Colon (tissue), 2 donors: Measurements from ENCODE around the gene VAV2.

Experiments
- FAIRE-seq: peaks from 2 replicates; lab custom pipeline; 2012; peaks lifted over from hg19 to GRCh38; lab: Jason Lieb, UNC
- donor health status: control.
- donor health status: control.

The VAV2 gene

DNA sequence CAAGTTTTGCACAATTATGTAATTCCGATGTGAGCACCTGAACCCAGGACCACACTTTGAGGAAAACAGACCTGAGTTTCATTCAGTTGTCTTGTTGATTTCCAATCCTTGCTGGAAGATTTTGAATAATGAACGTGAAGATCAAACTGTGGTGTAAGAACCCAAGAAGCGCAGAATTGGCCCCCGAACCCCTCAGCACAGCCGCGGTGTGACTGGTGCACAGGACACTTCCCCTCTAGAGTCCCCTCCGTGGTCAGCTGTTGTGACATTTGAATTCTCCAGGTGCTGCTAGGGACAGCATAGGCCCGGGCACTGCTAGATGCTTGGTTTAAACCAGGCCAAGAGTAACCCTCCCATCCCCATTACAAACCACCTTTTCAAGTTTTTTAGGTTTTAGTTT, 34.9 kb upstream of the VAV2 start:
- no peak for FAIRE-seq

DNA sequence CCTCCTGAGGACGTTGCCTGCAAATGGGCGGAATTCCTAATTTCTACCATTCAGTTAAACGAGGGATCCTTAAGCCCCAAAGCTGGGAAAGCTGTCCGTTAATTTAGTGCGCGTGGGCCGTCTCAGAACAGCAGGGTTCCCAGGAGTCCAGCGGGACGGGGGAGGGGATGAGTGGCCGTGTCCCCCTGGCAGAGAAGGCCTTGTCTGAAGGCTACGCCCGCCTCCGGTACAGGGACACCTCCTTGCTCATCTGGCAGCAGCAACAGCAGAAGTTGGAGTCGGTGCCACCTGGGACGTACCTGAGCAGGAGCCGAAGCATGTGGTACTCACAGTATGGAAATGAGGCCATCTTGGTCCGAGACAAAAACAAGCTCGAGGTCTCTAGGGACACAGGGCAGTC, 34.5 kb upstream of the VAV2 start:
- no peak for FAIRE-seq

DNA sequence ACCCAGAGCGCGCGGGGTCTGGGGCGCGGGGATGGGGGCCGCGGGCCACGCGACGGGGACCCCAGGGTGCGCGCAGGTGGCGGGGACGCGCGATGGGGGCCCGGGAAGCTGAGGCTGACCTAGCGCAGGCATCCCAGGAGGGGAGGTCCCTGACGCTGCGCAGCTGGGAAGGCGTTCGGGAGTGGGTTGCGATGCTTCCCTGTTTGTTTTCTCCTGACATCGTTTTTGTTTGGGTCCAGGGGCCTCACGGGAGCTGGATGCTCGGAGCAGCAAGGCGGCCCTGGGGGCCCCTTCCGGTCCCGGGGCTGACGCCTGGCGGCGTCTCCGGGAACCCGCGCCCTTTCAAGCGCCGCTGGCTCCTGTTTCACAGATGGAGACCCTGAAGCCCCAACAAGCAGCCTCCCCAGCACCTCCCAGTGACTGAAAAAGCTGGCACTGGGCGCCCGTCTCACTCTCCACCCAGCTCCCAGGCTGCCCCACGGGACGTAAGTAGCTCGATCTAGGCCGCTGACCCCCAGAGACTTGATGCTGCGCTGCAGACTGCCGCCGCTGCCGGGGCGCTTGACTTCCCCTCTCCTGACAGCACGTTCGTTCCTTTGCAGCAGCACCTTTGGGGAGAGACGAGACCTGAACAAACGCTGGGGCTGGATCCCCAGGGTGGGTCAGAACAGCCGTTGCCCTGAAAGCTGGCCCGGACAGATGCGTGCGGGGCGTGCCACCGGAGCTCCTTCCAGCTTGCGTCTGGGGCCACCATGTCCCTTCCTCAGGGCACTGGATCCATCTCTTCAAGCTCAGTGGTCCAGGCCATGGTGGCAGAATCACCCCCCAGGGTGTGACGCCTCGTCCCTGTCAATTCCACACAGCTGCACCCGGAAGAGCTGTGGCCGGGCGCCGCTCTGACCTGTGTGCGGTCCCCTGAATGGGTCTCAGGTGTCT, 33.8 kb upstream of the VAV2 start:
- no peak for FAIRE-seq

DNA sequence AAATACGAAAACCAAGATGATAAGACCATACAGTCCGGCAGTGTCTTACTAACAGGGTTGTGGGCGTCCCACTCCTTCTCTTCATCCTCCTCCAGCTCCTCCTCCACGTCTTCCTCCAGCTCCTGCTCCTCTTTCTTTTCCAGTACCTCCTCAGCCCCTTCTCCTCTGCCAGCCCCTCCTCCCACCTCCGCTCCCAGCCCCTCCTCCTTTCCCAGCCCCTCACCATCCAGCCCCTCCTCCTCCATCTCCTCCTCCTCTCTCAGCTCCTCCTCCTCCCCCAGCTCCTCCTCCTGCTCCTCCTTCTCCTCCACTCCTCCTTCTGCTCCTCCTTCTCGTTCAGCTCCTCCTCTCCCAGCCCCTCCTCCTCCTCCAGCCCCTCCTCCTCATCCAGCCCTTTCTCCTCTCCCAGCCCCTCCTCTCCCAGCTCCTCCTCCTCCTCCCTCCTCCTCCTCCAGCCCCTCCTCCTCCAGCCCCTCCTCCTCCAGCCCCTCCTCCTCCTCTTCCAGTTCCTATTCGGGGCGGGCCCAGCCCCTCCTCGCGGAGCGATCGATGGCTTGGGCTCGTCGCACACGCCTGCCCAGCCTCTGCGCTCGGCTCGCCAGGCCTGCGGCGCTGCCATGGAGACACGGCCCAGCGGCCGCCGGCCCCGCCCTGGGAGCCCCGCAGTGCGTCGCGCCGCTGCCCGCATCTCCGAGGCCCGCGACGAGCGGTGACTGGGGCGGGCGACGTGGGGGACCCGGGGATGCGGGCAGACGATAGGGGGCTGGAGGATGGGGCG, 32.9 kb upstream of the VAV2 start, which contains the start of gene BRD3OS:
BRD3OS (plus strand) TSS at position 654 of the 778 bp plus-strand sequence. CDS start 1,267 bp downstream, outside the sequence.
- FAIRE-seq = no peak

DNA sequence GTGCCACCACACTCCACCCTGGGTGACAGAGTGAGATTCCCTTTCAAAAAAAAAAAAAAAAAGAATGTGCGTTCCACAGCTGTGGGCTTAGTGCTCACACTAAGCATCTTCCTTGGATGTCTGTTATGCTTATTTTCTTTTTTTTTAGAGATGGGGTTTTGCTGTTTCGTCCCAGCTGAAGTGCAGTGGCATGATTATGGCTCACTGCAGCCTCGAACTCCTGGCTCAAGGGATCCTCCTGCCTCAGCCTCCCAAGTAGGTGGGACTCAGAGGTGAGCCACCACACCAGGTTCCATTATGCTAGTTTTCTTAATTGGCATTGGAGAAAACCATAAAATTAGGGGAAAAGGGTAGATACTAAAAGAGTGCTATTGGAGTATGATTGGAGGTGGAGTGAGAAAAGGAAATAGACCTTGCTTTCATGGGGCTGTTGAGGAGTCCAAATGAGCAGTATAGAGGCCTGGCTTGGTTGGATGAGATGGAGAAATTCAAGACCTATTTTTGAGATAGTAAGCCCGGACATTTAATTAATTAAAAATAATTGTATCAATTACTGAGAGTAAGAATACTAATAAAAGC, 32.2 kb upstream of the VAV2 start:
- FAIRE-seq = no peak

DNA sequence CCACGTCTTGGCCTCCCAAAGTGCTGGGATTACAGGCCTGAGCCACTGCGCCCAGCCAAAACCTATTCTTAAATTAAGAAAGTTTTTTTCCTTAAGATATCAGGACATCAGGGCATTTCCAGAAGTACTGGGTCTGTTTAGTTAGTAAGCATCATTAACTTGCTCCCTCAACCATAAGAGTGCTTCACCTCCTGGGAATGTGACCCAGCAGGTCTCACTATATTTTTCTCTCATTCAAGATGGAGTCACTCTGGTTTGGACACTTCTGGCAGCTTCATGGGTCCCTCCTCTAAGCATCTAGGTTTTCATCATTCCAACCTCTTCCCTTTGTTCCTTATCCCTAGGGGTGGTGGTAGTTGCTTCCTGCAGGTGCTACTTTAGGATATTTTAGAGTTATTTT, 22.8 kb upstream of the VAV2 start:
- FAIRE-seq = no peak

DNA sequence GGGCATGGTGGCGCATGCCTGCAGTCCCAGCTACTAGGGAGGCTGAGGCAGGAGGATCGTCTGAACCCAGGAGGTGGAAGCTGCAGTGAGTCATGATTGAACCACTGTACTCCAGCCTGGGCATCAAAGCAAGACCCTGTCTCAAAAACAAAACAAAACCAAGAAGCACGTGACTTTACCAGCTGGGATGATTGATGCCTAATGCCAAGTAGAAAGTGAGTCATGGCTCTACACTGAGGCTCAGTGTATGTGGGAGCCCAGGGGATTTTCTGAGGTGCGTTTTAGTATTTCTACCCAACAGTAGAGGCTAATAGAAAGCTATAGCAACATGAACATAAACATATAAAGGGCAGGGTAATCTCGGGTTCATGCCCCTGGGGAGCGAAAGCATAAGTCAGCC, 19.3 kb upstream of the VAV2 start:
- no peak for FAIRE-seq

DNA sequence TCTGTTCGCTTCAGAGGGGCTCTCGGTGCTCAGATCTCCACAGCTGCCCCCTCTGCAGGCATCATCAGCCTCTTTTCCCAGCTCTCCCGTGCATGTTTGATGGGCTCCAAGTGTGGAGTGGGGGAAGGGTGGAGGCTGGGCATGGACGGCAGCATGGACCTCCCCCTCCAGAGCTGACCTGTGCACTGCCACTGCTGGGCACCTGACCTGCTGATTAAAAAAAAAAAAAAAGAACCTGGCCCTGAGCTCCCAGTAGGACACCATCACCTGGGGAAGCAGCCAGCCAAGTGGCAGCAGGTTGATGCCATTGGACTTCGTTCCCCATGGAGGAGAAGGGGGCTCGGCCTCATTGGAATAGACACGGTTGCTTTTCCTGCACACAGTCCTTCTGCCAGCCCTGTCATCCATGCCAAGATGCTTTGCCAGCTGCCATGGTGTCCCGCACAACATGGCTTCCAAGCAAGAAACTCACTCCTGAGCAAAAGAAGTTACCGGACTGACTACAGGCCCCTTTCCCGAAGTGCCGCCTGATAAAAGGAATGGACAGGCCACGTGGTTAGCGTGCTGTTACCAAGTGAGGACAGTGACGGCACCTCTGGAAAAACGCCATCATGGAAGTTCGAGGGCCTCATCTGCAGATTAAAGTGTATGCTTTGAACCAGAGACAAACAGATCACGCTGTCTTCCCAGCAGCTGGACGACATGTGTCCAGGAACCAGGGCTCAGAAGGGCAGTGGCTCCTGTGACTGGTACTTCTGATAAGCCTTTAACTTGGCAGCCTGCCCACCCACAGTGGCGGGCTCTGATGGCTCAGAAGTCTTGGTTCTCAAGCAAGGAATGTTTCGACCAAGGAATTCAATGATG, 18.4 kb upstream of the VAV2 start:
- FAIRE-seq = no peak

DNA sequence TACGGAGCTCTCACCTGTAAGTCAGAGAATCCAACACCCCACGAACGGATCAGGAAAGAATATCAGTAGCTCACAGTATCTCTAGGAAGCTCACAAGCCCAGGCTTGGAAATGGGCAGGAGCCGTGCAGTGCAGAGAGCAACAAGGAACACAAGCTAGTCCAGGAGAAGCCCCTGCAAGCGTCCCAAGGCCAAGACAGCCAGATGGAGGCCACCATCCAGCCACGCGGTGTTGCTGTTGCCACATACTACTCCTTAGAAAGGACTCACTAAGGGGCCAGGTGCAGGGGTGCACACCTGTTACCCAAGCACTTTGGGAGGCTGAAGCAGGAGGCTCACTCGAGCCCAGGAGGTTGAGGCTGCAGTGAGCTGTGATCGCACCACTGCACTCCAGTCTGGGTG, 15.4 kb upstream of the VAV2 start:
- no peak for FAIRE-seq

DNA sequence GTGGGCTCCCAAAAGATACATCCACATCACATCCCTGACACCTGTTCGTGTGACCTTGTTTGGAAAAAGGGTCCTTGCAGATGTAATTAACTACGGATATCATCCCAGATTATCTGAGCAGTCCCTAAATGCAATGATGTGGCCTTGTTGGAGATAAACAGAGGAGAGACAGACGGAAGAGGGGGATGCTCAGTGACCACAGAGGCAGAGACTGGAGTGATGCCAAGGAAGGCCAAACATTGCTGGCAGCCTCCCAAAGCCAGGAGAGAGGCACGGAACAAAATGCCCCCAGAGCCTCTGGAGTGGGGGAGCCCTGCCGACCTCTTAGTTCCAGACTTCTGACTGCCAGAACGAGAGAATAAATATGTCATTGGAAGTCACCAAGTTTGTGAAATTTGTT, 15.0 kb upstream of the VAV2 start:
- no peak for FAIRE-seq

DNA sequence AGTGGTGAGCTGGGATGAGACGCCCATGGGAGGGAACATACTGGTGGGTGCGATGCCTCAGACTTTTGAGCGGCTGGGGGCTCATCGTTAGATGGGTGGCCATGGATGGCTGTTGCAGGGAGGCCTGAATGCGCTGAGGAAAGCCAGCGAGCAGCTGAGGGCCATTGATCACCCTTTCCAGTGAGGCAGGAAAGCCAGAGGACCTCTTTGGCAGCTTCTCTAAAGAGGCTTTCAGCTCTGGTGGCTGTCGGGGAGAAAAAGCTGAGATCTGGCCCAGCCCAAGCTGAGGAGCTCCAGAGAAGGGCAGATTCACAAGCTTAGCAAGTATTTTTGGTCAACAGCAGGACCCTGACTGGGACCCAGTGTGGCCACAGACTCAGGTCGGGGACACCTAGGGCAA, 13.3 kb upstream of the VAV2 start:
- FAIRE-seq = no peak

DNA sequence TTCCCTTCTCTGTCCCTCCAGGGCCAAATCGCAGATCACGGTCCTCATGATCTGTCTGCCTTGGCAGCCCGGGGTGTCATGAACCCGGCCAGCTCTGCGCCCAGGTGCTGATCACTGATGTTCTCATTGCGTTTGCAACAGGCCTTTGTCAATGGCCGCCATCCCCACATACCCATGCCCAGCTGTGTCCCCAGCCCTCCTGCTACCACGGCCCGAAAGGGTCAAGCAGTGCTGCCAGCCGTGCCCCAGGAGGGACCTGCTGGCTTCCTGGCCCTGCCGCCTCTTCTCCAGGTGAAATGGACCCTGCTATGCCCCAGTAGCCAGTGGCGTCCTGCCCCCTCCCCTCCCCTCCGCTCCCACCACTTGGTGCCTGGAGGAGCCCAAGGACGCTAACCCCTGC, 12.8 kb upstream of the VAV2 start:
- FAIRE-seq = no peak

DNA sequence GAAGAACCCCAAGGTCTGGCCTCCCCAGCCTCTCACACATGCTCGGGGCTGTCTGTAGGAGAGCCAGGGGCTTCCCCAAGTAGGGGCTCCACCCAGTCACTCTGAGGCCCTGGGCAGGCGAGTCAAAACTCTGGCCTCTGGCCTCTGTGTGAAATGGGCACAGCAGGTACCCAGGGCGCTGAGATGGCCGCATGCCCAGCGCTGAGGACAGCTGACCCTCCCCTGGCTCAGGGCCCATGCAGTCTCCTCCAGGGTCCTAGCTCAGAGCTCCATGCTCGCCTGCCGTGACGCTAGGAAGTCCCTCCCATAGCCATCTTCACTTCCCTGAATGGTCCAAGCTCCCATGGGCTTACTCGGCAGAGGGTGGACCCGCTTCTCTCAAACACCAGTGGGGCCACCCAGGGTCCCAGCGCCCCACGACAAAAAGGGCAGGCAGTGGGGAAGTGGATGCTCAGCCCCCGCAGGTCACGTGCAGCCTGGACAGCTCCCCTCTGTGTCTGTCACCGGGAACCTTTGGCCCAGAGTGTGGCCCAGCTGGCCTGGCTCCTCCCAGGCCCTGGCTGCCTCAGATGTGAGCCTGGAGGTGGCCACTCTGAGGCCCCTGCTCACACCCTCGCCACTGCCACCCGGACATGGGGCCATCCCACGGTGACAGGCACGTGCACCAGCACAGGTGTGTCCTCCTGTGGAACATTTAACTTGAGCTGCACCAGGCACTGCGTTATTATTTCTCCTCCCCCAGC, 12.2 kb upstream of the VAV2 start:
- FAIRE-seq = no peak

DNA sequence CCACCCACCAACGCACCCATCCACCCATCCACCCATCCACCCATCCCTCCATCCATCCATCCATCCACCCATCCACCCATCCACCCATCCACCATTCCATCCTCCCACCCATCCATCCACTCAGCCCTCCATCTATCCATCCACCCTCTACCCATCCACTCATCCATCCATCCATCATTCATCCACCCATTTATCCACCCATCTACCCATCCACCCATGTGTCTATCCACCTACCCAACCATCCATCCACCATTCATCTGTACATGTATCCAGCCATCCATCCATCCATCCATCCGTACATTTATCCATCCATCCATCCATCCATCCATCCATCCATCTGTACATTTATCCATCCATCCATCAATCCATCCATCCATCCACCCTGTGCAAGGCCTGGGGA, 11.1 kb upstream of the VAV2 start:
- no peak for FAIRE-seq

DNA sequence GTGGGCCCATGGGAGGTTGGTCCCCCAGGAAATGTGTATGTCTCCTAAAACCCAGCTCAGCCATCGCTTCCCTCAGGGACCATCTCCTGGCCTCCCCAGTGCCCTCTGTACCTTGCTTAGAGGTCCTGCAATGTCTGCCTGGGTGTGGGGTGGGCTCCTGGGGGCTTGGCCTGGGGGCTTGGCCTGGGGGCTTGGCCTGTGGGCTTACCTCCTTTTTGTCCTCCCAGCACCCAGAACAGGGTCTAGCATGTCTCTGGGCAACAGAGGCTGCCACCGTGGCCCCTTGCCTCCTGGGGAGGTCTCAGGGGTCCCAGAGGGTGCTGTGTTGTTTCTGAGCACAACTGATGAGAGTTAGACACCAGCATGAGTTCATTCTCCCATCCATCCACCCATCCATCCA, 10.7 kb upstream of the VAV2 start:
- no peak for FAIRE-seq

DNA sequence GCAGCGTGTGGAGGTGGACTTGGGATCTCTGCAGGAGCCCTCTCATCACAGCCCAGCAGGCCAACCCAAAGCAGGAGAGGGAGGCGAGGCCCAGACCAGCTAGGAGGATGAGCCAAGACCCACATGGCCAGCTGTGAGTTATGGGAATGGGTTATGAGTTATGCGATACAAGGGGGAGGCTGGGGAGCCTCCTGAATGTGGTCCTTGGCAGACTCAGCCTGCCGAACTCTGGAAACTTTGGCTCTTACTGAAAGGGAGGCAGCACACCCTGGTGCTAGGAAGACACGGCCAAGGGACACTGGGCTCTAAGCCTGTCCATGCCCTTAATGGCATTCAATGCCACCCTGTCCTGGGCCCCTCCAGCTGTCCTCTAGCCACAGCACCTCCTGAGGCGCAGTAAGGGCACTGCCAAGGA, 7.7 kb upstream of the VAV2 start:
- FAIRE-seq = no peak

DNA sequence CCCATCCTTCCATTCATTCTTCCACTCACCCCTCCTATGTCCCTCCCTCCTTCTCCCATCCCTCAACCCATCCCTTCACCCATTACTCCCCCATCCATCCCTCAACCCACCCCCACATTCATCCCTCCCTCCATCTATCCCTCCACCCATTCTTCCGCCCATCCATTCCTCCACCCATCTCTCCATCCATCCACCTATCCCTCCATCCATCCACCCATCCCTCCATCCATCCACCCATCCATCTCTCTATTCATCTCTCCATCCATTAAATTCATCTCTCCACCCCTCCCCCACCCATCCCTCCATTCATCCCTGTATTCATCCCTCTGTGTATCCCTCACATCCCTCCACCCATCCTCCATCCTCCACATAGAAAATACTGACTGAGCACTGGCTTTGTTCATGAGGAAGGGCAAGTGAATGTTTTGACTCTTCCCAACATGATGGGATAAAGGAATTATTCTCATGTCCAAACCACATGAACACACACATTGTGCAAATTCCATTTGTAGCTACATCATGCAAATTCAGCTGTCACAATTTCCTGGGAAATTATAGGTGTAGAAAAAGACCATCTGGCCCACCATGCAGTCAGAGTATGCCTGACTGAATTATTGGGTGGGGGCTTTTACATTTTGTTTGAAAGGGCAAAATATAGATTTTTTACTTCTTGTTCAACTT, 6.9 kb upstream of the VAV2 start:
- FAIRE-seq = no peak

DNA sequence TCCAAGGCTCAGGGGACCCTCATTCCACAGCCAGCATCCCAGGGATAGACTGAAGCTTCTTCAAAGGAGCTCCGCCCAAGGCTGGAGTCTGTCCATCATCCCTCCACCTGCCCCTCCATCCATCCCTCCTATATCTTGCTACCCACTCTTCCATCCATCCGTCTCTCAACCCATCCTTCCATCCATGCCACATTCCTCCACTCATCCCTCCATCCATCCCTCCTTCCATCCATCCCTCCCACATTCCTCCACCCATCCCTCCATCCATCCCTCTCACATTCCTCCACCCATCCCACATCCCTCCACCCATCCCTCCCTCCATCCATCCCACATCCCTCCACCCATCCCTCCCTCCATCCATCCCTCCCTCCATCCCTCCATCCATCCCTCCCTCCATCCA, 5.5 kb upstream of the VAV2 start:
- FAIRE-seq = no peak

DNA sequence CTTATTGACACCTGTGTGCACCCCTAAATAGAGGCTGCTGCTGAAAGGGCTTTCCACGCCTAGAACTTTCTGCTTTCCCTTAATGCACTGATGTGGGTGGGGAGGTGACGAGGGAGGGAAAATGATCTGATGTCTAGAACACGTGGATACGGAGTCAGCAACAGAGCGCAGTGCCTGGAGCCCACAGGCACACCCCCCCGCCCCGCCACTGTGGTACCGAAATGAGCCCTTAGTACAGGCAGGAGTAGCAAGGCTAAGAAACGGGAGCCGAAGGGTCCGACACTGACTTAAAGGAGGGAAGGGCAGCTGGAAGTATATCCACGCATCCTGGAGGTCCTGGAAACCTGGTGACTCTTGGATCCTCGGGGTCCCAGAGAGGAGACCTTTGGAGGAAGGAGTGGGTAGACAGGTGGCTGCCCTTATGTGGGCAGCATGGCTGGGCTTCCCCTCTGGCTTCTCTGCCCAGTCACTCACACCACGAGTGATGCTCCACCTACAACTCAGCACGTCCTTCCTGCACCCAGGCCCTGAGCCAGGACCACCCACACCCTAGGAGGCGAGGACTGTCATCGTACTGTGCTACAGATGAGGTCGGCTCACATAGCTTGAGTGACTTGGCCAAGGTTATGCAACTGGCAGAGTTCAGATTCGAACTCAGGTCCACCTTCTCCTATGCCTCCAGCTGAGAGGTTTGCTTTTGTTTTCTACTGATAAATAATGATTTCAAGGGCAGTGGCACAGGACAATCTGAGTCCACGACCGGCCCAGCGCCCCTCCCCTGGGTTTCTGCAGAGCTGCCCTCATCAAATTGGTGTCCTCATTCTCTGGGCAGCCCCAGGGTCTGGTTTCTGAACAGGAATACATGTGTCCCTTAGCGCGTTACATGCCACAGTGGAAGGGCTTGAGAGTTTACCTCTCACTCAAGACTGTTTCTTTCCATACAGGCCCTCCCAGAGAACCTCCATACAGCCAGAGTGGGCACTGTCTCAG, 4.7 kb upstream of the VAV2 start:
- FAIRE-seq = no peak
